Neural cell (in vitro differentiated cells): ENCODE results near the gene ZBTB21. TPM values are rescaled to one million over a fixed set of nuclear protein-coding genes. Genes with fewer than 3 reads are reported as not detected.

Source experiments
- H2AFZ ChIP-seq: fragments of 200-600, 300-800 bp; sonication (generic), shearing (Covaris generic); 2 replicates; pipeline ENCODE4 v1.6.0; 2014; ENCODE audit warnings: low read depth, mild to moderate bottlenecking, antibody characterized with exemption, low read length, moderate library complexity
- H3F3A ChIP-seq: fragments of 200-600 bp; shearing (Covaris generic); 2 replicates; pipeline ENCODE4 v1.6.1; 2016; ENCODE audit warnings: mild to moderate bottlenecking, moderate library complexity, mixed read lengths, antibody characterized with exemption, low read length; ENCODE audit not compliant: insufficient read depth, poor library complexity, severe bottlenecking
- H3K27ac ChIP-seq: fragments of 200-600, 300-800 bp; sonication (generic), shearing (Covaris generic); 2 replicates; pipeline ENCODE4 v1.5.1; 2014; ENCODE audit warnings: mild to moderate bottlenecking, low read length, moderate library complexity
- H3K27me3 ChIP-seq: fragments of 300-800, 200-600 bp; sonication (generic), shearing (Covaris generic); 2 replicates; pipeline ENCODE4 v1.6.0; 2014; ENCODE audit warnings: mild to moderate bottlenecking, low read depth, low read length, moderate library complexity; ENCODE audit not compliant: insufficient read depth
- H3K36me3 ChIP-seq: fragments of 300-800, 200-600 bp; sonication (generic), shearing (Covaris generic); 2 replicates; pipeline ENCODE4 v1.5.1; 2014; ENCODE audit warnings: mild to moderate bottlenecking, antibody characterized with exemption, low read length, moderate library complexity; ENCODE audit not compliant: insufficient read depth
- H3K4me2 ChIP-seq: fragments of 300-800, 200-600 bp; sonication (generic), shearing (Covaris generic); 2 replicates; pipeline ENCODE4 v1.6.0; 2014; ENCODE audit warnings: mild to moderate bottlenecking, low read length
- H3K4me3 ChIP-seq: fragments of 300-800, 200-600 bp; sonication (generic), shearing (Covaris generic); 2 replicates; pipeline ENCODE4 v1.5.1; 2014; ENCODE audit warnings: mild to moderate bottlenecking, low read length, moderate library complexity
- H3K79me2 ChIP-seq: fragments of 200-600 bp; shearing (Covaris generic); replicated peaks from 2 replicates; pipeline ENCODE4 v1.6.0; 2014; ENCODE audit warnings: mild to moderate bottlenecking, low read length, moderate library complexity; ENCODE audit not compliant: insufficient read depth
- H3K9ac ChIP-seq: fragments of 300-800, 200-600 bp; sonication (generic), shearing (Covaris generic); 2 replicates; pipeline ENCODE4 v1.6.1; 2016; ENCODE audit warnings: mild to moderate bottlenecking, low read length, mixed read lengths
- H3K9me2 ChIP-seq: fragments of 200-600 bp; shearing (Covaris generic); 2 replicates; pipeline ENCODE4 v1.6.1; 2016; ENCODE audit warnings: mild to moderate bottlenecking, low read length, mixed read lengths; ENCODE audit not compliant: insufficient read depth
- H3K9me3 ChIP-seq: fragments of 200-600, 300-800 bp; sonication (generic), shearing (Covaris generic); 2 replicates; pipeline ENCODE4 v1.6.1; 2016; ENCODE audit warnings: mild to moderate bottlenecking, mixed run types, low read length, moderate library complexity, mixed read lengths
- H4K20me1 ChIP-seq: fragments of 200-600 bp; shearing (Covaris generic); 2 replicates; pipeline ENCODE4 v1.6.1; 2016; ENCODE audit warnings: mild to moderate bottlenecking, mixed run types; ENCODE audit not compliant: insufficient read depth
- CTCF ChIP-seq: fragments of 450-650 bp; IDR thresholded peaks from 2 replicates; pipeline ENCODE4 v1.5.1; 2014; ENCODE audit warnings: antibody characterized with exemption, mild to moderate bottlenecking, moderate library complexity; ENCODE audit not compliant: poor library complexity, severe bottlenecking
- EP300 ChIP-seq: fragments of 450-650 bp; conservative IDR thresholded peaks from 2 replicates; pipeline ENCODE4 v1.6.1; 2014; ENCODE audit warnings: antibody characterized with exemption, mild to moderate bottlenecking, moderate library complexity; ENCODE audit not compliant: poor library complexity, severe bottlenecking
- EZH2 ChIP-seq: fragments of 200-600, 300-800 bp; shearing (Covaris generic), sonication (generic); IDR thresholded peaks from 2 replicates; pipeline ENCODE4 v1.6.1; 2014; ENCODE audit warnings: antibody characterized with exemption, low read length, borderline replicate concordance, mild to moderate bottlenecking; ENCODE audit not compliant: insufficient read depth, poor library complexity, severe bottlenecking
- MXI1 ChIP-seq: fragments of 450-650 bp; conservative IDR thresholded peaks from 2 replicates; pipeline ENCODE4 v1.6.1; 2014; ENCODE audit warnings: antibody characterized with exemption, mild to moderate bottlenecking; ENCODE audit not compliant: poor library complexity, severe bottlenecking
- POLR2AphosphoS5 ChIP-seq: IDR thresholded peaks from 2 replicates; pipeline ENCODE4 v1.6.1; 2012
- RAD21 ChIP-seq: fragments of 450-650 bp; conservative IDR thresholded peaks from 2 replicates; pipeline ENCODE4 v1.6.1; 2014; ENCODE audit warnings: antibody characterized with exemption, mild to moderate bottlenecking, moderate library complexity
- REST ChIP-seq: IDR thresholded peaks from 2 replicates; pipeline ENCODE4 v1.6.1; 2012; ENCODE audit warnings: borderline replicate concordance
- SMC3 ChIP-seq: fragments of 450-650 bp; conservative IDR thresholded peaks from 2 replicates; pipeline ENCODE4 v1.6.1; 2014; ENCODE audit warnings: antibody characterized with exemption, mild to moderate bottlenecking, moderate library complexity; ENCODE audit not compliant: poor library complexity
- TAF1 ChIP-seq: IDR thresholded peaks from 2 replicates; pipeline ENCODE4 v1.6.1; 2012; ENCODE audit warnings: low read depth
- polyA plus RNA-seq: library from polyadenylated mRNA; depleted of rRNA; stranded (reverse); fragments of >200 nt; gene quantifications from 2 replicates; pipeline ENCODE4 v1.2.3, GENCODE V29; 2014

Gene ZBTB21
- polyA plus RNA-seq, 1 donor from 2014 or later: 8.0 TPM

DNA sequence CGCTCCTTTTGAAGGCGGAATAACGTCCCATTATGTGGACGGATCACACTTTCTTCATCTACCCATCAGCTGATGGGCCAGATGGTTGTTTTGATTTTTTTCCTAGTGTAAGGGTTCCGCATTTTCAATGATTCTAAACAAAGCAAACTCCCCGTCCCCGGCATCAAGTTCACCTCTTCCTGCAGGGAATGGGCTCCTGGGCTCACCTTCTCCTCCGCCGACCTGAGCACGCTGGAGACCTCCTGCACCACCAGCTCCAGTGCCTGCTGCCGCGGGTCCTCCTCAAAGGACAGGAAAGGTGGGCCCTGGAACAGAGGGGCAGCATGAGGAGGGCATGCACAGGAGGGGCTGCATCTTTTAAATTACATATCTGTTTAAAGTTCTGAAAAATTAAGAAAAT lies 68.2 kb downstream of the ZBTB21 start:
- H3K9ac ChIP-seq: no peak overlapping the region
- H2AFZ ChIP-seq: no peak overlapping the region
- no peak overlapping the region for H3K27ac ChIP-seq
- H3F3A ChIP-seq: no peaks in the 10 kb centered on the region
- H3K9me2 ChIP-seq: no peaks in the 10 kb centered on the region
- no peaks in the 10 kb centered on the region for H3K27me3 ChIP-seq
- H3K79me2 ChIP-seq: no peaks in the 10 kb centered on the region
- H3K36me3 ChIP-seq: no peaks in the 10 kb centered on the region
- H4K20me1 ChIP-seq: no peaks in the 10 kb centered on the region
- no peak overlapping the region for H3K4me2 ChIP-seq
- TF ChIP-seq SMC3 (no peak), POLR2AphosphoS5 (no peak), EZH2 (no peak), CTCF (no peak), REST (no peak), EP300 (no peak), TAF1 (no peak), RAD21 (no peak), MXI1 (no peak)
- H3K9me3 ChIP-seq: no peaks in the 10 kb centered on the region
- H3K4me3 ChIP-seq: no peak overlapping the region

DNA sequence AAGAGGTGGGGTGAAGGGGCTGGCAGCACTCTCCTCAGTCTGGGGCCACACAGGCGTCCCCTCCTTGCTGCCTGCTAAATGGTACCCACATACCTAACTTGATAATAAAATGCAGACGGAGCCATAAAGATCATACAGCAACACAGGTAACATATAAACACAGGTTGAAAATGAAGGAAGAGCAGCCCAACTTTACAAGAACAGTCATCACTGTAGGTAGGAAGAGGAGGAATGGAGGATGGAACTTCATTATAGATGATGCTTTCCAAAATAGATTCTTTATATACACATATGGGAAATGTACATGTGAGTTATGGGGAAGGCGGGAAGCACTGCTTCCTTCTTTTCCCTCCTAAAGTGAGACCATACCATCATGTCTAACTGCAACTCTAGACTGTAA lies 69.7 kb downstream of the ZBTB21 start:
- Histone ChIP-seq H4K20me1 (no peaks in the 10 kb centered on the region), H3K9me2 (no peaks in the 10 kb centered on the region), H3K79me2 (no peaks in the 10 kb centered on the region), H3K9ac (no peak overlapping the region), H3K27ac (no peak overlapping the region), H3K9me3 (no peaks in the 10 kb centered on the region), H3F3A (no peaks in the 10 kb centered on the region), H2AFZ (no peak overlapping the region), H3K27me3 (no peaks in the 10 kb centered on the region), H3K4me2 (no peak overlapping the region), H3K4me3 (no peak overlapping the region), H3K36me3 (no peaks in the 10 kb centered on the region)
- TF ChIP-seq EZH2 (no peak), REST (no peak), RAD21 (no peak), CTCF (no peak), POLR2AphosphoS5 (no peak), MXI1 (no peak), TAF1 (no peak)
